GM12874 (cell line): ENCODE data around the gene CLRN1.

Experiments
- TF ChIP-seq, protein P1 (sequence below): IDR thresholded peaks from 2 replicates; pipeline ENCODE4 v1.5.1; 2011; ENCODE audit warnings: low read depth, mild to moderate bottlenecking, control low read depth, low read length, moderate library complexity; ENCODE audit not compliant: insufficient read depth

The CLRN1 gene

DNA sequence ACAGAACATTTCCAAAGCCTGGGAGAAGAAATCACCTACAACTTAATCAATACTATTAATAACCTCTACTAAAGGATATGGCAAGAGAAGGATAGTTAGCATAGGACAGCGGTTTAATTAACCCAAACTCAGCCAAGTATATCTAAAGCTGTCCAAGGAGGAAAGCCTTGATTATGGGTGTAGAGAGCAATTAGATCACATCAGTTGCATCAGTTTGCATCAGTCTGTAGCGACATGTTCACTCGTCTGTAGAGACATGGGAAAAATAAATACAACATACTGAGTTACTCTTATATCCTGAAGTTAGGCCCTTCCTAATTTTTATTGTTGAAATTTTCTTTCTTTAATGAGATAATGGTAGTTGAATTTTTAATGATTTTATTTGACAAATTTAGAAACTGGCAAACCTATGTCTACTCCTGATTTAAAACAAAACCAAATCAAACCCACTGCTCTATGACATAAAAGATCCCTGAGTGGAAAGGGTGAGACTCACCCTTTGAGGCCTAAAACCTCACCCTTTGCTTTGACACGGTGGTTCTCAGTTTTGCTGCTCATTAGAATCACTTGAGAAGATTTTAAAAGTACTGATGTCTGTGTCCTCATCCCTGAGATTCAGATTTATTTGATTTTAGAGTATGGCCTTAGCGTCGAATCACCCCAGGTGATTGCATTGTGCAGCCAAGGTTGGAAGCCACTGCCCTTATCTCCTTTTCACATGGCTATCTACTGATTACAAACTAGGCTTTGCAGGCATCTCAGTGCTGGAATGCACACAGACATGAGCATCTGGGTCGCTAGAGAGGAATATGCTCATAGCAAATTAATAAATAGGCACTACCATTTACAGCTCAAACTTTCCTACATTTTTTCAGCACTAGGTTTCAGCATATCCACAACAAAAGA lies 2.8 kb upstream of the CLRN1 start:
- TF ChIP-seq, protein P1, sequence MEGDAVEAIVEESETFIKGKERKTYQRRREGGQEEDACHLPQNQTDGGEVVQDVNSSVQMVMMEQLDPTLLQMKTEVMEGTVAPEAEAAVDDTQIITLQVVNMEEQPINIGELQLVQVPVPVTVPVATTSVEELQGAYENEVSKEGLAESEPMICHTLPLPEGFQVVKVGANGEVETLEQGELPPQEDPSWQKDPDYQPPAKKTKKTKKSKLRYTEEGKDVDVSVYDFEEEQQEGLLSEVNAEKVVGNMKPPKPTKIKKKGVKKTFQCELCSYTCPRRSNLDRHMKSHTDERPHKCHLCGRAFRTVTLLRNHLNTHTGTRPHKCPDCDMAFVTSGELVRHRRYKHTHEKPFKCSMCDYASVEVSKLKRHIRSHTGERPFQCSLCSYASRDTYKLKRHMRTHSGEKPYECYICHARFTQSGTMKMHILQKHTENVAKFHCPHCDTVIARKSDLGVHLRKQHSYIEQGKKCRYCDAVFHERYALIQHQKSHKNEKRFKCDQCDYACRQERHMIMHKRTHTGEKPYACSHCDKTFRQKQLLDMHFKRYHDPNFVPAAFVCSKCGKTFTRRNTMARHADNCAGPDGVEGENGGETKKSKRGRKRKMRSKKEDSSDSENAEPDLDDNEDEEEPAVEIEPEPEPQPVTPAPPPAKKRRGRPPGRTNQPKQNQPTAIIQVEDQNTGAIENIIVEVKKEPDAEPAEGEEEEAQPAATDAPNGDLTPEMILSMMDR = no peak

DNA sequence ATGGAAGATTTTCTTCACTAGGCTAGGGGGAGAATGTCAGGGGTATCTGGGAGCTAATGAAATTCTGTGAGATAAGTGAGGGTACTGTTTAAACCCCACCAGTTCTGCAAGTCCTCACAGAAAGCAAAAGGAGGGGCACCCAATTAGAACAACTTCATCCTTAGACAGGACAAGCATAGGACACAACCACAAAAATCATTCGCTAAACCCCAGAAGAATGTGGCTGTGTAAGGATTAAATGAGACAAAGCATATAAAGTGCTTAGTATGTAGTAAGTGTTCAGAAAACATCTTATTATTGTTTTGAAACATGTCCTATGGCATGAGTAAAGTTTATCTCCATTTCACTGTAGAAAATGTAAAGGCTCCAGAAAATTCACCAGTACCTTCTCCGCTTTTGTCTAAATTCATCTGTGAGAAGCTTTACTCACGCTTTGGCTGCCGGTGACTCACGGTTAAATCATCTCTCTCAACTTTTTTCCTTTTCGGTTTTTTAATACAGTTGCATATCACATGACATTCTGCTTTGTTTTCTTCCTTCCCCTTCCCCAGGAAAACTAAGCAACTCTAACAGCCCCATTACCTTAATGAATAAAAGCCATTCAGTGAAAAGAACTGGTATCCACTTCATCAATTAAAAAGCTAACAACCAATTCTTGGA lies 1.7 kb downstream of the CLRN1 start:
- TF ChIP-seq, protein P1 = no peak

DNA sequence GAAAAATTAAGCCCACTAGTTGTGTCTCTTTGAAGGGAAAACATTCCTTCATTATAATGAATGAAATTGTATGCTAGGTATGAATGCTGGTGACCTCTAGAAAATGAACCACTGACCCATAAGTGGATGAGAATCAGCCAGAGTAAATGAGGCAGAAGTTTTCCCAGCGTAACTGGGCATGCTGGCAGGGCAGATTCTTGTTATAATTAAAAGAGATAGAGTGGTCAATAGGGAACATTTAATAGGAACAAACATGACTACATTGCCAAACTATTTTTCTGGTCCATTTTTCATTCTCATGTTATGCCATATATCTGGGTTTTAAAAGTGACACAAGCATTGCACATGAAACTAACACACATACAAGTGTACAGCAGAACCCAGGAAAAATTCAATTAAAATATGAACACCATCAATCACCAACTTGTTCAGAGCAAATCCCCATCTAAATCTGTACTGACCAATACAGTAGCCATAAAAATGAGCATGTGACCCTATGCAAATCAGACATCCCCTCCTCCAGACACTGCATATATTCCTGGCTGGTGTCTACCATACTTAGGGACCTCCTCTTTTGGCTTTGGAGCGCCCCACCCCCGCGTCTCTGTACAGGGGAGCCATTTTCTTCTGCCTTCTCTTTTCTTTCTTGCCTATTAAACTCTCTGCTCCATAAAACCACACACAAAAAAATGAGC lies 4.0 kb downstream of the CLRN1 start:
- TF ChIP-seq, protein P1 = no peak

DNA sequence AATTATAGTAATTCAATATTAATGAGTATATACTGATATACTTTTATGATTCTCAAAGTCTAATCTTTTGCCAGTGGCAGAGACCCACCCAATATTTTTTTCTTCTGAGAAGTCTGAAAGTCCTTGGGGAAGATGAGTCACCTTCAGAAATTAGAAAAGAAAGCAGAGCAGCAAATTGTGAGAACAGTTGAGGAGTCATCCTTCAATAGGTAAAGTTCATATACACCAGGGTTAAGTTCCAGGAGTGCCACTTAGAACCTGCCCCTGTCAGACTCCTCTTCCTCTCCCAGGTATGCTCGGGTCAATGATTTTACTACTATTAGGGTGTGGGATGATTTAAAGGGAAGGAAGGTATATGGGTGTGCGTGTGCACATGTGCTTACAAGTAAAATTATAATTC lies 7.1 kb downstream of the CLRN1 start:
- TF ChIP-seq, protein P1 = no peak

DNA sequence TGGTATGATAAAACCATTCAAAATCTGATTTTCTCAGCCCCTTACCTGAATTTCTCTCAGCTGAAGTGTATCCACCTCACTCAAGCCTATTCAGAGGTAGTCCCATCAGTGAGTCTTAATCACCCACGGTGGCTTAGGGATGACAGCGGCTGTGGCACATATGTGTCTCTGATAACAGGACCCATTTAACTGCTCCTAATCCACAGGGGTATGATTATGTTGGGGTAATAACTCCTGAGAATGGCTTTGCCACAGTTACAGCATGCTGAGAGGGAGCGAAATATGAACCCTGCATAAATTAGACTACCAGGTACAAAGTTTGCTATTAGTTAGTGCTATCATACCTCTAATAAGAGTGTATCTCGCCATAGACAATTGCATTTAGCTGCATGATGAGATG lies 10.6 kb downstream of the CLRN1 start:
- TF ChIP-seq, protein P1 = no peak

DNA sequence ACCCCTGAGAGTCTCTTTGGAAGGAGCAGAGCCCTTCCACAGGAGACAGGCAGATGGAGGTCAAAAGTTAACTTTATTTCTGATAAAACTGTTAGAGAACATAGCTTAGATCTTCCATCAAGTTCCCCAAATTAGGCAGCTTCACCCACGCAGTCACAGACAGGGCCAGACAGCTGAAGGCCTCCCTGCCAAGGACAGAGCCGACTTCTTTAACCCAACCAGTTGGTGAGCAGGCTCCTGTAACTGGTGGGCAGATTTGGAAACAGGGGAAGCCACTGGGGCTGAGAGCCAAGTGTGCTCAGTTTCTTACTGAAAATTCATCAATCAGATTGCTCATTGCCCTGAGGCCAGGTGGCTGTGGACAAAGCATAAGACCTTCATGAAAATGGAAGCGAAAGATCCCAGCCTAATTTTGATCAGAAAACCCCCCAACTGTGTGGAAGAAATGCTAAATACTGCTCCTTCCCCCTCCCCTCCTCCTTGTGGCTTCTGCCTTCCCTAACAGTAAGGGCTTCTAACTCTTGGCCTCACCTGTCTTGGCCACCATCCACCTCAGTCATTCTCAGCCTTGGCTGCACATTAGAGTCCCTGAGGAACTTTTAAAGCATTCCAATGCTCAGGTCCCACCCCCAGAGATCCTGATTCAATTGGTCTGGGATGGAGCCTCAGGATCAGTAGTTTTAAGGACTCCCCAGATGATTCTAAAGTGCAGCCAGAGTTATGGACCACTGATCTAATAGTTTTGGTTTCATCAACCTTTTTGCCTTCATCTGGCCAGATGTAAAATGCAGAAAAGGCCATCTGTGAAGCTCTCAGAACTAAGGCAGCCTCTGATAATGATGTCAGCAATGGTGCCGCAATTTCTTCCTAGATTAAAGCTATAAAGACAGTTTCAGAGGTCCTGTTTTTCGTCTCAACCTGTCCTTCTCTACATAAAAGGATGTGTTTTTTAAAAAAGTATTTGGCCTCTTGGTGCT lies 11.5 kb downstream of the CLRN1 start:
- TF ChIP-seq, protein P1 = no peak
